H9 (cell line): ENCODE results near the gene CTIF. TPM values are rescaled to one million over a fixed set of nuclear protein-coding genes. Genes with fewer than 3 reads are reported as not detected.

ENCODE experiments used
- DNase-seq: peaks from one replicate; pipeline ENCODE4 v3.0.0-alpha.2; 2017
- H2AFZ ChIP-seq: one replicate; pipeline ENCODE4 v1.6.1; 2013; ENCODE audit warnings: mild to moderate bottlenecking, low read length, control low read depth, moderate library complexity
- H2AK5ac ChIP-seq: 2 replicates; pipeline ENCODE4 v1.6.1; 2013; ENCODE audit warnings: low read length, control low read depth, mixed read lengths; ENCODE audit not compliant: insufficient read length
- H2BK120ac ChIP-seq: one replicate; pipeline ENCODE4 v1.6.1; 2013; ENCODE audit warnings: low read depth, mild to moderate bottlenecking, low read length, control low read depth, inconsistent platforms; ENCODE audit not compliant: poor library complexity, severe bottlenecking
- H2BK12ac ChIP-seq: 2 replicates; pipeline ENCODE4 v1.6.1; 2013; ENCODE audit warnings: low read length, control low read depth, mixed read lengths, low read depth; ENCODE audit not compliant: insufficient read length
- H2BK15ac ChIP-seq: 2 replicates; pipeline ENCODE4 v1.6.1; 2013; ENCODE audit warnings: low read depth, low read length, control low read depth
- H2BK20ac ChIP-seq: one replicate; pipeline ENCODE4 v1.6.1; 2013; ENCODE audit warnings: low read depth, mild to moderate bottlenecking, low read length, control low read depth, inconsistent platforms; ENCODE audit not compliant: poor library complexity, severe bottlenecking
- H2BK5ac ChIP-seq: 2 replicates; pipeline ENCODE4 v1.6.1; 2013; ENCODE audit warnings: low read length, control low read depth, mixed read lengths; ENCODE audit not compliant: insufficient read length
- H3K14ac ChIP-seq: 2 replicates; pipeline ENCODE4 v1.6.1; 2013; ENCODE audit warnings: low read length, control low read depth; ENCODE audit not compliant: insufficient read depth
- H3K18ac ChIP-seq: 2 replicates; pipeline ENCODE4 v1.6.1; 2013; ENCODE audit warnings: low read depth, mild to moderate bottlenecking, mixed read lengths, low read length, control low read depth; ENCODE audit not compliant: insufficient read length
- H3K23ac ChIP-seq: 2 replicates; pipeline ENCODE4 v1.6.1; 2013; ENCODE audit warnings: low read length, control low read depth, mixed read lengths, low read depth; ENCODE audit not compliant: insufficient read length
- H3K23me2 ChIP-seq: 2 replicates; pipeline ENCODE4 v1.6.1; 2013; ENCODE audit warnings: low read depth, mild to moderate bottlenecking, mixed read lengths, low read length, control low read depth; ENCODE audit not compliant: insufficient read length, poor library complexity, severe bottlenecking
- H3K27ac ChIP-seq: 2 replicates; pipeline ENCODE4 v1.5.1; 2013; ENCODE audit warnings: low read length, control low read depth, mixed read lengths, low read depth; ENCODE audit not compliant: insufficient read length
- H3K27me3 ChIP-seq: 2 replicates; pipeline ENCODE4 v1.6.1; 2013; ENCODE audit warnings: low read length, control low read depth, inconsistent platforms; ENCODE audit not compliant: insufficient read depth
- H3K4ac ChIP-seq: 2 replicates; pipeline ENCODE4 v1.6.1; 2013; ENCODE audit warnings: low read depth, mild to moderate bottlenecking, control low read depth, inconsistent platforms, low read length, moderate library complexity
- H3K4me1 ChIP-seq: 2 replicates; pipeline ENCODE4 v1.6.1; 2013; ENCODE audit warnings: low read length, control low read depth, inconsistent platforms; ENCODE audit not compliant: insufficient read depth
- H3K4me2 ChIP-seq: 2 replicates; pipeline ENCODE4 v1.6.1; 2013; ENCODE audit warnings: low read length, control low read depth, mixed read lengths; ENCODE audit not compliant: insufficient read length, insufficient read depth
- H3K56ac ChIP-seq: 2 replicates; pipeline ENCODE4 v1.6.1; 2013; ENCODE audit warnings: low read depth, mild to moderate bottlenecking, mixed read lengths, low read length, control low read depth; ENCODE audit not compliant: insufficient read length
- H3K79me1 ChIP-seq: 2 replicates; pipeline ENCODE4 v1.6.1; 2013; ENCODE audit warnings: low read depth, mild to moderate bottlenecking, moderate library complexity, low read length, control low read depth, inconsistent platforms; ENCODE audit not compliant: insufficient read depth, poor library complexity, severe bottlenecking
- H3K79me2 ChIP-seq: 2 replicates; pipeline ENCODE4 v1.6.1; 2013; ENCODE audit warnings: low read length, control low read depth, inconsistent platforms; ENCODE audit not compliant: insufficient read depth
- H3K9ac ChIP-seq: 2 replicates; pipeline ENCODE4 v1.6.1; 2013; ENCODE audit warnings: low read length, control low read depth, mixed read lengths; ENCODE audit not compliant: insufficient read length; ENCODE audit errors: extremely low read depth
- H3K9me3 ChIP-seq: one replicate; pipeline ENCODE4 v1.6.1; 2013; ENCODE audit warnings: low read depth, low read length, inconsistent platforms; ENCODE audit not compliant: control insufficient read depth
- H3T11ph ChIP-seq: one replicate; pipeline ENCODE4 v1.6.1; 2013; ENCODE audit warnings: mild to moderate bottlenecking, low read length, control low read depth, inconsistent platforms
- H4K20me1 ChIP-seq: one replicate; pipeline ENCODE4 v1.6.1; 2013; ENCODE audit not compliant: control insufficient read depth, insufficient read length, insufficient read depth
- H4K5ac ChIP-seq: 2 replicates; pipeline ENCODE4 v1.6.1; 2013; ENCODE audit warnings: low read depth, mild to moderate bottlenecking, mixed read lengths, low read length, control low read depth; ENCODE audit not compliant: insufficient read length
- H4K8ac ChIP-seq: replicated peaks from 2 replicates; pipeline ENCODE4 v1.6.1; 2013; ENCODE audit warnings: low read length, control low read depth, mixed read lengths, low read depth; ENCODE audit not compliant: insufficient read length
- H4K91ac ChIP-seq: 2 replicates; pipeline ENCODE4 v1.6.1; 2013; ENCODE audit warnings: low read depth, mild to moderate bottlenecking, moderate library complexity, mixed read lengths, low read length, control low read depth; ENCODE audit not compliant: insufficient read length
- H3K27ac Mint-ChIP-seq, 3 experiments: 2 replicates in 2 of 3; 3 replicates in 1 of 3; pipeline ENCODE4 v1.8.0; 2020 to 2021; ENCODE audit warnings: mixed read lengths in 3 of 3, mild to moderate bottlenecking in 1 of 3, moderate library complexity in 1 of 3
- H3K27me3 Mint-ChIP-seq: 2 replicates; pipeline ENCODE4 v1.8.0; 2021; ENCODE audit warnings: low read depth, mild to moderate bottlenecking, moderate library complexity, mixed read lengths
- H3K36me3 Mint-ChIP-seq, 3 experiments: 2 replicates in 2 of 3; 3 replicates in 1 of 3; pipeline ENCODE4 v1.8.0; 2020 to 2021; ENCODE audit warnings: low read depth in 3 of 3, mixed read lengths in 3 of 3; ENCODE audit not compliant: insufficient read depth in 1 of 3
- H3K4me1 Mint-ChIP-seq, 2 experiments: 2 replicates each; pipeline ENCODE4 v1.8.0; 2020; ENCODE audit warnings: mixed read lengths in 2 of 2
- H3K4me3 Mint-ChIP-seq, 2 experiments: 2 replicates in 1 of 2; 3 replicates in 1 of 2; pipeline ENCODE4 v1.8.0; 2020 to 2021; ENCODE audit warnings: mild to moderate bottlenecking in 2 of 2, mixed read lengths in 2 of 2, moderate library complexity in 1 of 2
- H3K9me3 Mint-ChIP-seq, 2 experiments: 2 replicates in 1 of 2; 3 replicates in 1 of 2; pipeline ENCODE4 v1.8.0; 2020; ENCODE audit warnings: mild to moderate bottlenecking in 2 of 2, mixed read lengths in 2 of 2, moderate library complexity in 1 of 2
- CTCF ChIP-seq: fragments of 200-600 bp; sonication (generic); conservative IDR thresholded peaks from 3 replicates; pipeline ENCODE4 v1.8.0; 2021; ENCODE audit warnings: antibody characterized with exemption, mild to moderate bottlenecking
- WGBS: extraction: QIAGEN DNeasy Blood & Tissue Kit; methylation state at CpG from one replicate; pipeline ENCODE4 v1.1.7; 2013; ENCODE audit warnings: missing lambda C conversion rate, low lambda C conversion rate, mixed read lengths; ENCODE audit not compliant: insufficient read length; ENCODE audit errors: extremely low coverage; 5-methylcytosine and 5-hydroxymethylcytosine counted together
- total RNA-seq: library from RNA; stranded (reverse); gene quantifications from 2 replicates; pipeline ENCODE4 v1.2.1, GENCODE V29; 2021

The CTIF gene
- total RNA-seq, 1 experiment from 2014 or later = 15.8 TPM

- WGBS = no CpG with 5 or more reads among the region's 6 CpGs
Observed at GRCh38 chr18:48763719-48764100, 224.9 kb downstream of the CTIF start.

More at GRCh38 chr18:48763719-48764100, 224.9 kb downstream of the CTIF start:
- Histone ChIP-seq H2AK5ac (no peak overlapping the region), H3K27ac (no peak overlapping the region), H3K18ac (no peak overlapping the region), H3K9ac (no peak overlapping the region), H3K4ac (no peak overlapping the region), H4K20me1 (no peaks in the 10 kb centered on the region), H2BK5ac (no peak overlapping the region), H3K4me2 (no peak overlapping the region), H3T11ph (no peak overlapping the region), H3K79me1 (no peaks in the 10 kb centered on the region), H3K14ac (no peak overlapping the region; the same call in 1 of the 2 replicates), H3K56ac (no peak overlapping the region), H3K79me2 (no peaks in the 10 kb centered on the region), H2BK20ac (no peak overlapping the region), H3K23me2 (no peaks in the 10 kb centered on the region), H2AFZ (no peak overlapping the region), H3K9me3 (no peaks in the 10 kb centered on the region), H2BK120ac (no peak overlapping the region), H2BK12ac (no peak overlapping the region), H3K27me3 (no peaks in the 10 kb centered on the region), H2BK15ac (no peak overlapping the region), H3K4me1 (peaks cover 3% of the 10 kb centered on the region; the same call in 1 of the 2 replicates), H4K91ac (no peak overlapping the region), H4K5ac (no peak overlapping the region), H4K8ac (no peak overlapping the region), H3K23ac (no peak overlapping the region)
- Mint-ChIP-seq H3K4me1 (peaks cover 16 to 25% of the 10 kb centered on the region in 2 experiments), H3K4me3 (no peak overlapping the region; a peak in 1 of 5 replicates), H3K36me3 (peaks cover 9 to 12% (median 10%) of the 10 kb centered on the region in 3 experiments; a peak in 6 of 7 replicates), H3K27ac (peak overlapping the region in 2 of 3 experiments; percentile 53 to 68; a peak in 2 of 7 replicates), H3K27me3 (no peaks in the 10 kb centered on the region), H3K9me3 (no peaks in the 10 kb centered on the region)
- DNase-seq = no peak
- TF ChIP-seq CTCF = no peak
